HL-60 (cell line): Measurements from ENCODE around the gene RNF180.

ENCODE experiments used
- DNase-seq, 2 experiments: peaks; one replicate each; pipeline ENCODE4 v3.0.0-alpha.2; 2010 to 2020; ENCODE audit warnings: low read depth in 1 of 2, low spot score in 1 of 2
- H3K27ac ChIP-seq: fragments of 250-450 bp; sonication (Bioruptor Pico); replicated peaks from 2 replicates; pipeline ENCODE4 v1.5.1; 2020; ENCODE audit warnings: mild to moderate bottlenecking, moderate library complexity
- H3K27me3 ChIP-seq: fragments of 250-450 bp; sonication (Bioruptor Pico); 2 replicates; pipeline ENCODE4 v1.5.1; 2021; ENCODE audit warnings: mild to moderate bottlenecking, moderate library complexity; ENCODE audit not compliant: insufficient read depth, poor library complexity, severe bottlenecking
- H3K4me3 ChIP-seq: replicated peaks from 2 replicates; pipeline ENCODE4 v1.5.1; 2011; ENCODE audit warnings: mild to moderate bottlenecking, control low read depth, low read length; ENCODE audit not compliant: insufficient read depth
- CTCF ChIP-seq: IDR thresholded peaks from one replicate; pipeline ENCODE4 v1.5.1; 2011; ENCODE audit warnings: low read length, control low read depth, inconsistent platforms; ENCODE audit not compliant: insufficient read depth
- GABPA ChIP-seq: IDR thresholded peaks from 2 replicates; pipeline ENCODE4 v1.6.1; 2012; ENCODE audit warnings: low read depth
- POLR2AphosphoS5 ChIP-seq: IDR thresholded peaks from 2 replicates; pipeline ENCODE4 v1.6.1; 2012; ENCODE audit warnings: low read depth
- SPI1 ChIP-seq: IDR thresholded peaks from 2 replicates; pipeline ENCODE4 v1.6.1; 2012; ENCODE audit warnings: low read depth, mild to moderate bottlenecking, borderline replicate concordance
- TF ChIP-seq, protein P1 (sequence below): IDR thresholded peaks from 2 replicates; pipeline ENCODE4 v1.6.1; 2012; ENCODE audit warnings: low read depth; ENCODE audit not compliant: insufficient replicate concordance

Gene RNF180

DNA sequence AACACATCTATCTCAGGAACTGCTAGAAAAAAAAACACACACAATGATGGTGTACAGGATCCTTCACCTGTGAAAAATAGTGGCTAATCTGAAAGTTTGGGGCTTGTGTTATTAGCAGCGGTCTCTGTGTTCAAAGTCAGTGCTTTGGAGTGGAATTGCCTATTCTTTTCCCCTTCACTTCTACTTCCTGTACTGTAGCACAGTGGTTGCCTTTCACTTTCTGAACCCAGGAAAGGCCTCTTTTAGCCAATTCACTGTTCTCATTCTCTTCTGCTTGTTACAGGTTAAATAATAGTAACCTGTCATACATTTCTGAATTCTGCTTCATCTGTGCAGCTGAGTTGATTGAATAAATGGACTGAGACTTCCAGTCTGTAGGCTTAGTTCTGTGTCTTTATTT, 178.9 kb downstream of the RNF180 start:
- DNase-seq, result no peak
- Histone ChIP-seq H3K27ac (no peak overlapping the region), H3K27me3 (no peaks in the 10 kb centered on the region), H3K4me3 (no peak overlapping the region)
- no peak for TF ChIP-seq SPI1
- TF ChIP-seq, protein P1, sequence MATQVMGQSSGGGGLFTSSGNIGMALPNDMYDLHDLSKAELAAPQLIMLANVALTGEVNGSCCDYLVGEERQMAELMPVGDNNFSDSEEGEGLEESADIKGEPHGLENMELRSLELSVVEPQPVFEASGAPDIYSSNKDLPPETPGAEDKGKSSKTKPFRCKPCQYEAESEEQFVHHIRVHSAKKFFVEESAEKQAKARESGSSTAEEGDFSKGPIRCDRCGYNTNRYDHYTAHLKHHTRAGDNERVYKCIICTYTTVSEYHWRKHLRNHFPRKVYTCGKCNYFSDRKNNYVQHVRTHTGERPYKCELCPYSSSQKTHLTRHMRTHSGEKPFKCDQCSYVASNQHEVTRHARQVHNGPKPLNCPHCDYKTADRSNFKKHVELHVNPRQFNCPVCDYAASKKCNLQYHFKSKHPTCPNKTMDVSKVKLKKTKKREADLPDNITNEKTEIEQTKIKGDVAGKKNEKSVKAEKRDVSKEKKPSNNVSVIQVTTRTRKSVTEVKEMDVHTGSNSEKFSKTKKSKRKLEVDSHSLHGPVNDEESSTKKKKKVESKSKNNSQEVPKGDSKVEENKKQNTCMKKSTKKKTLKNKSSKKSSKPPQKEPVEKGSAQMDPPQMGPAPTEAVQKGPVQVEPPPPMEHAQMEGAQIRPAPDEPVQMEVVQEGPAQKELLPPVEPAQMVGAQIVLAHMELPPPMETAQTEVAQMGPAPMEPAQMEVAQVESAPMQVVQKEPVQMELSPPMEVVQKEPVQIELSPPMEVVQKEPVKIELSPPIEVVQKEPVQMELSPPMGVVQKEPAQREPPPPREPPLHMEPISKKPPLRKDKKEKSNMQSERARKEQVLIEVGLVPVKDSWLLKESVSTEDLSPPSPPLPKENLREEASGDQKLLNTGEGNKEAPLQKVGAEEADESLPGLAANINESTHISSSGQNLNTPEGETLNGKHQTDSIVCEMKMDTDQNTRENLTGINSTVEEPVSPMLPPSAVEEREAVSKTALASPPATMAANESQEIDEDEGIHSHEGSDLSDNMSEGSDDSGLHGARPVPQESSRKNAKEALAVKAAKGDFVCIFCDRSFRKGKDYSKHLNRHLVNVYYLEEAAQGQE, result no peak
- TF ChIP-seq CTCF, result no peak
- TF ChIP-seq POLR2AphosphoS5, result no peak

DNA sequence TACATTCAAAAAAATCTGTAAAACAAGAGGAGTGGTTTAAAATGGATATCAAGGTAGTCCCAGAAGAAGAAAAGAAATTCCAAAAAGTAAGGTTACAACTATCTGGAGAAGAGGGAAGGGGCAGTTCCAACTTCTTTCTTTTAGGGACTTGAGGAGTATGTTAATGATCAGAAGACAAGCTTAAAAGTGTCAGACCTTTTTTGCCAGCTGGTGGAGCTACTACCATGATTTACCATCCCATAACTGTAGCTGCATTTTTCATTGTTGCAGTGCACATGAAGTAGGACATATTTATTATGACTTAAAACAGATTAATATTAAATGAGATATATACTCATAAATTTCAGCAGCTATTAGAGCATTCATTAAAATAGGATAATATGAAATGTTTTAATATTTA, 181.7 kb downstream of the RNF180 start:
- TF ChIP-seq, protein P1, result no peak
- H3K27me3 ChIP-seq, result no peaks in the 10 kb centered on the region
- DNase-seq, result no peak
- H3K4me3 ChIP-seq, result no peak overlapping the region
- no peak overlapping the region for H3K27ac ChIP-seq

DNA sequence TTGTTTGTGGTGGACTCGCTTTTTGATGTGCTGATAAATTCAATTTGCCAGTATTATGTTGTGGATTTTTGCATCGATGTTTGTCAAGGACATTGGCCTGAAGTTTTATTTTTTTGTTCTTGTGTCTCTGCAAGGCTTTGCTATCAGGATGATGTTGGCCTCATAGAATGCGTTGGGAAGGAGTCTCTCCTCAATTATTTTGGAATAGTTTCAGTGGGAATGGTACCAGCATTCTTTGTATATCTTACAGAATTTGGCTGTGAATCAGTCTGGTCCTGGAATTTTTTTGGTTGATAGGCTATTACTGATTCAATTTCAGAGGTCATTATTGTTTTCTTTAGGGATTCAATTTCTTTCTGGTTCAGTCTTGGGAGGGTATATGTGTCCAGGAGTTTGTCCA, 198.8 kb downstream of the RNF180 start:
- TF ChIP-seq GABPA (no peak), CTCF (no peak), POLR2AphosphoS5 (no peak), SPI1 (no peak)
- TF ChIP-seq, protein P1, result no peak
- H3K4me3 ChIP-seq, result no peak overlapping the region
- DNase-seq, result no peak
- no peaks in the 10 kb centered on the region for H3K27me3 ChIP-seq
- H3K27ac ChIP-seq, result no peak overlapping the region

DNA sequence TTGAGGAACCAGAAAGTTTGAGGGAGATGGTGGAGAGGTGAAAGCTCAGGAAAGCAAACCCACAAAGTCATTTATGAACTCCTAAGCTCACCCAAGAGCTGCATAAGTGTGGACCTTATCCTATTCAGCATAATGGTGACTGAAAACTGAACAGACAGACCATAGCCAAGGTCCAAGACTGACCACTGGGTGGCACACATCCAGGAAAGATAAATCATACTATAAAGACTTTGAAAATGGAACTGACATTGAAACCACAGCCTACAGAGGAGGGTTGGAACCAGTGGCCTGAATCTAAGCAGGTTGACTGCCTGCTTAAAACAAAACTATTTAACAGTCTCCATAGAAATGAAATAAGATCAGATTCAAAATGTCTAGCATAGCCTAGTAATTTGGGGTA, 219.1 kb downstream of the RNF180 start:
- DNase-seq, result no peak
- no peak overlapping the region for H3K4me3 ChIP-seq
- no peaks in the 10 kb centered on the region for H3K27me3 ChIP-seq
- TF ChIP-seq POLR2AphosphoS5 (no peak), GABPA (no peak), SPI1 (no peak), CTCF (no peak)
- TF ChIP-seq, protein P1, result no peak
- H3K27ac ChIP-seq, result no peak overlapping the region
